Measurements from ENCODE around the gene FASTK.

DNA sequence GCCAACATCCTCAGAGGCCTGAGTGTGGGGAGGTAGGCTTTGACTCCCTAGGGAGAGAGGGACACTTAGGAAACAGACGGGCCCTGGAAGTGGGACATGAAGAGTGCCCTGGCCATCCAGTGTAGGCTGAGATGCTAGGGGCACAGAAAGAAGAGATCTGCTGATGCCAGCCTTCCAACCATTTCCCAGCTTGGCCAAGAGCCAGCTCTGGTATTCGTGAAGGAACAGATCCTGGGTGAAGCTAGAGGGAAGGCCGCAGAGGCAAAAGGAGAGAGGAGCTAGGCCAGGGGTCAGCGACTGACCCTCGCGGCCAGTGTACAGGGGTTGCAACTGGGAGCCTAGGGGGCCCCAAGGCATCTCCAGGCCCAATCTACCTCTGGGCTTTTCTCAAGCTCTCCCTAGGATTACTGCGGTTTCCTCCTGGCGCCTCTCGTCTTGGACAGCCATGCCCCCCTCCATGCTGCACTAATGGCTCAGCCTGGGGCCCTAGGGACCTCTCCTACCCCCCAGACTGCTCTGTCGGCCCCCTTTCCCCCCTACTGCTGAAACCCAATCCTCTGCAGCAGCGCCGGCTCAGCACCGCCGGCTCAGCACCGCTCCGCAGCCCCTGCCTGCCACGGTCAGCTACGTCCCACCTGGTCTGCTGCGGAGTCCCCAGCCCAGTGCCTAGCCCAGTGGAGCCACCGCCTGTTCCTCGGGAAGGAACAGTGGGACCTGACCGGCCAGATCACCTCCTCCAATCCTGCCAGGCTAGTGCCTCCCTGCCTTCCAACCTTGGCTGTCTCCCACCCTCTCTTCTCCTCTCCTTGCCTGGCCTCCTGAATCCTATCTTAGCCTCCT lies 32.4 kb downstream of the FASTK start, which contains the start of gene ASIC3:
- TF ChIP-seq EZH2phosphoT487 (conservative IDR thresholded peaks at IDR 0.05; ENCODE audit: low read length) = no peak
- TF ChIP-seq, protein P1, sequence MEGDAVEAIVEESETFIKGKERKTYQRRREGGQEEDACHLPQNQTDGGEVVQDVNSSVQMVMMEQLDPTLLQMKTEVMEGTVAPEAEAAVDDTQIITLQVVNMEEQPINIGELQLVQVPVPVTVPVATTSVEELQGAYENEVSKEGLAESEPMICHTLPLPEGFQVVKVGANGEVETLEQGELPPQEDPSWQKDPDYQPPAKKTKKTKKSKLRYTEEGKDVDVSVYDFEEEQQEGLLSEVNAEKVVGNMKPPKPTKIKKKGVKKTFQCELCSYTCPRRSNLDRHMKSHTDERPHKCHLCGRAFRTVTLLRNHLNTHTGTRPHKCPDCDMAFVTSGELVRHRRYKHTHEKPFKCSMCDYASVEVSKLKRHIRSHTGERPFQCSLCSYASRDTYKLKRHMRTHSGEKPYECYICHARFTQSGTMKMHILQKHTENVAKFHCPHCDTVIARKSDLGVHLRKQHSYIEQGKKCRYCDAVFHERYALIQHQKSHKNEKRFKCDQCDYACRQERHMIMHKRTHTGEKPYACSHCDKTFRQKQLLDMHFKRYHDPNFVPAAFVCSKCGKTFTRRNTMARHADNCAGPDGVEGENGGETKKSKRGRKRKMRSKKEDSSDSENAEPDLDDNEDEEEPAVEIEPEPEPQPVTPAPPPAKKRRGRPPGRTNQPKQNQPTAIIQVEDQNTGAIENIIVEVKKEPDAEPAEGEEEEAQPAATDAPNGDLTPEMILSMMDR (IDR thresholded peaks at IDR 0.05; ENCODE audit: insufficient read depth, low read length, poor library complexity, severe bottlenecking) = no peak

Measured in SU-DHL-6 (cell line).